Activated T-helper 2 cell treated with anti-CD3 and anti-CD28 coated beads, Interferon-gamma antibody, Interleukin-2, Interleukin-4, amounts not matched to agents 10 μg/mL and 5 μg/mL and 100 μg/mL, durations not matched to agents 14 hours and 24 hours and 36 hours (primary cell): ENCODE data around the gene OR8B8. TPM values are rescaled to one million over a fixed set of nuclear protein-coding genes. Genes with fewer than 3 reads are reported as not detected.
"Not testable (repeated sequence)": the region's sequence is repeated elsewhere in the genome, so short reads cannot be mapped to it uniquely, and the experiment has no call there.

Experiments
- DNase-seq: peaks from one replicate; pipeline ENCODE4 v3.0.0; 2021; ENCODE audit warnings: low spot score
- H3K27ac Mint-ChIP-seq: one replicate; pipeline ENCODE4 v1.8.0; 2021; ENCODE audit warnings: mixed read lengths
- H3K27me3 Mint-ChIP-seq: one replicate; pipeline ENCODE4 v1.8.0; 2021; ENCODE audit warnings: low read depth, mixed read lengths
- H3K36me3 Mint-ChIP-seq: one replicate; pipeline ENCODE4 v1.8.0; 2021; ENCODE audit warnings: low read depth, mixed read lengths
- H3K4me1 Mint-ChIP-seq: one replicate; pipeline ENCODE4 v1.8.0; 2021; ENCODE audit warnings: low read depth, mixed read lengths
- H3K4me3 Mint-ChIP-seq: one replicate; pipeline ENCODE4 v1.8.0; 2021; ENCODE audit warnings: low read depth, mild to moderate bottlenecking, moderate library complexity, mixed read lengths
- H3K9me3 Mint-ChIP-seq: one replicate; pipeline ENCODE4 v1.8.0; 2021; ENCODE audit warnings: mixed read lengths
- intact Hi-C: fragments of 100-400 bp; cut with micrococcal nuclease; formaldehyde crosslinking; loops from one replicate; pipeline ENCODE4 v1.15.1; 2023
- total RNA-seq: library from RNA; stranded (reverse); gene quantifications from 2 replicates; pipeline ENCODE4 v1.2.3, GENCODE V29; 2022

OR8B8 gene
- total RNA-seq, 1 donor from 2014 or later = not detected

- no peak overlapping the region for H3K27ac Mint-ChIP-seq
- no peaks in the 10 kb centered on the region for H3K27me3 Mint-ChIP-seq
- intact Hi-C loops = no loop called here
- no peak for DNase-seq
- H3K4me3 Mint-ChIP-seq = no peak overlapping the region
- no peaks in the 10 kb centered on the region for H3K36me3 Mint-ChIP-seq
- H3K9me3 Mint-ChIP-seq = no peaks in the 10 kb centered on the region
- H3K4me1 Mint-ChIP-seq = no peaks in the 10 kb centered on the region
Observed at GRCh38 chr11:124467381-124467927, 22.0 kb upstream of the OR8B8 start.

- Mint-ChIP-seq H3K36me3 (no peaks in the 10 kb centered on the region), H3K9me3 (no peaks in the 10 kb centered on the region), H3K27me3 (no peaks in the 10 kb centered on the region), H3K4me3 (no peak overlapping the region), H3K27ac (no peak overlapping the region), H3K4me1 (no peaks in the 10 kb centered on the region)
- intact Hi-C loops = no loop called here
- no peak for DNase-seq
Observed at GRCh38 chr11:124465368-124465767, 19.9 kb upstream of the OR8B8 start.

GRCh38 chr11:124463990-124464389 lies 18.5 kb upstream of the OR8B8 start:
- Mint-ChIP-seq H3K4me1 (no peaks in the 10 kb centered on the region), H3K4me3 (no peak overlapping the region), H3K27me3 (no peaks in the 10 kb centered on the region), H3K27ac (no peak overlapping the region), H3K36me3 (no peaks in the 10 kb centered on the region), H3K9me3 (no peaks in the 10 kb centered on the region)
- no peak for DNase-seq
- intact Hi-C loops = no loop called here

- Mint-ChIP-seq H3K4me3 (no peak overlapping the region), H3K4me1 (no peaks in the 10 kb centered on the region), H3K9me3 (no peaks in the 10 kb centered on the region), H3K27ac (no peak overlapping the region), H3K36me3 (no peaks in the 10 kb centered on the region), H3K27me3 (no peaks in the 10 kb centered on the region)
- intact Hi-C loops = no loop called here
- DNase-seq = no peak
Observed at GRCh38 chr11:124463324-124463723, 17.8 kb upstream of the OR8B8 start.

- Mint-ChIP-seq H3K27me3 (no peaks in the 10 kb centered on the region), H3K9me3 (no peaks in the 10 kb centered on the region), H3K36me3 (no peaks in the 10 kb centered on the region), H3K4me3 (no peak overlapping the region), H3K4me1 (no peaks in the 10 kb centered on the region), H3K27ac (no peak overlapping the region)
- intact Hi-C loops = no loop called here
- DNase-seq = no peak
Observed at GRCh38 chr11:124460459-124460858, 15.0 kb upstream of the OR8B8 start.

- H3K27me3 Mint-ChIP-seq, H3K9me3 Mint-ChIP-seq, H3K36me3 Mint-ChIP-seq, H3K4me3 Mint-ChIP-seq, DNase-seq, intact Hi-C loops, H3K4me1 Mint-ChIP-seq, H3K27ac Mint-ChIP-seq: not testable (repeated sequence)
Observed at GRCh38 chr11:124459379-124459778, 13.9 kb upstream of the OR8B8 start.

- no peaks in the 10 kb centered on the region for H3K27me3 Mint-ChIP-seq
- DNase-seq = no peak
- H3K4me3 Mint-ChIP-seq = no peak overlapping the region
- H3K27ac Mint-ChIP-seq = no peak overlapping the region
- H3K4me1 Mint-ChIP-seq = no peaks in the 10 kb centered on the region
- intact Hi-C loops = no loop called here
- H3K36me3 Mint-ChIP-seq = no peaks in the 10 kb centered on the region
- H3K9me3 Mint-ChIP-seq = no peaks in the 10 kb centered on the region
Observed at GRCh38 chr11:124454552-124454951, 9.1 kb upstream of the OR8B8 start.

GRCh38 chr11:124446916-124447315 lies 1.4 kb upstream of the OR8B8 start:
- H3K27me3 Mint-ChIP-seq = no peaks in the 10 kb centered on the region
- intact Hi-C loops = no loop called here
- H3K9me3 Mint-ChIP-seq = no peaks in the 10 kb centered on the region
- H3K36me3 Mint-ChIP-seq = no peaks in the 10 kb centered on the region
- H3K4me1 Mint-ChIP-seq = no peaks in the 10 kb centered on the region
- no peak for DNase-seq
- H3K27ac Mint-ChIP-seq = no peak overlapping the region
- H3K4me3 Mint-ChIP-seq = no peak overlapping the region

GRCh38 chr11:124442847-124443246 lies 2.6 kb downstream of the OR8B8 start:
- no peaks in the 10 kb centered on the region for H3K27me3 Mint-ChIP-seq
- no peak overlapping the region for H3K4me3 Mint-ChIP-seq

GRCh38 chr11:124442442-124442841 lies 3.1 kb downstream of the OR8B8 start:
- Mint-ChIP-seq H3K27me3 (no peaks in the 10 kb centered on the region), H3K27ac (no peak overlapping the region), H3K36me3 (no peaks in the 10 kb centered on the region), H3K4me1 (no peaks in the 10 kb centered on the region), H3K4me3 (no peak overlapping the region), H3K9me3 (no peaks in the 10 kb centered on the region)
- intact Hi-C loops = no loop called here
- no peak for DNase-seq

More at GRCh38 chr11:124442847-124443246, 2.6 kb downstream of the OR8B8 start:
- H3K36me3 Mint-ChIP-seq = no peaks in the 10 kb centered on the region
- intact Hi-C loops = no loop called here
- H3K27ac Mint-ChIP-seq = no peak overlapping the region
- H3K9me3 Mint-ChIP-seq = no peaks in the 10 kb centered on the region
- no peaks in the 10 kb centered on the region for H3K4me1 Mint-ChIP-seq
- DNase-seq = no peak

- no peak for DNase-seq
- Mint-ChIP-seq H3K27ac (no peak overlapping the region), H3K36me3 (no peaks in the 10 kb centered on the region), H3K4me1 (no peaks in the 10 kb centered on the region), H3K4me3 (no peak overlapping the region), H3K9me3 (no peaks in the 10 kb centered on the region), H3K27me3 (no peaks in the 10 kb centered on the region)
- intact Hi-C loops = no loop called here
Observed at GRCh38 chr11:124441519-124441918, 4.0 kb downstream of the OR8B8 start.

GRCh38 chr11:124441081-124441480 lies 4.4 kb downstream of the OR8B8 start:
- Mint-ChIP-seq H3K36me3 (no peaks in the 10 kb centered on the region), H3K9me3 (no peaks in the 10 kb centered on the region), H3K27ac (no peak overlapping the region), H3K4me3 (no peak overlapping the region), H3K4me1 (no peaks in the 10 kb centered on the region), H3K27me3 (no peaks in the 10 kb centered on the region)
- DNase-seq = no peak
- intact Hi-C loops = no loop called here

GRCh38 chr11:124440608-124441007 lies 4.9 kb downstream of the OR8B8 start:
- no peak overlapping the region for H3K27ac Mint-ChIP-seq
- no peak for DNase-seq
- H3K4me3 Mint-ChIP-seq = no peak overlapping the region
- H3K27me3 Mint-ChIP-seq = no peaks in the 10 kb centered on the region
- H3K36me3 Mint-ChIP-seq = no peaks in the 10 kb centered on the region
- H3K4me1 Mint-ChIP-seq = no peaks in the 10 kb centered on the region
- intact Hi-C loops = no loop called here
- no peaks in the 10 kb centered on the region for H3K9me3 Mint-ChIP-seq

- Mint-ChIP-seq H3K27me3 (no peaks in the 10 kb centered on the region), H3K27ac (no peak overlapping the region), H3K36me3 (no peaks in the 10 kb centered on the region), H3K9me3 (no peaks in the 10 kb centered on the region), H3K4me1 (no peaks in the 10 kb centered on the region), H3K4me3 (no peak overlapping the region)
- no peak for DNase-seq
- intact Hi-C loops = no loop called here
Observed at GRCh38 chr11:124434699-124435098, 10.8 kb downstream of the OR8B8 start.
